GM06990 (cell line): ENCODE results near the gene VPS26C.

Source experiments
- DNase-seq: peaks from one replicate; pipeline ENCODE4 v3.0.0-alpha.2; 2011; ENCODE audit not compliant: insufficient read length; ENCODE audit errors: extremely low read depth
- H3K27me3 ChIP-seq: replicated peaks from 2 replicates; pipeline ENCODE4 v1.6.0; 2011; ENCODE audit warnings: low read length; ENCODE audit not compliant: control insufficient read depth, insufficient read depth
- H3K36me3 ChIP-seq: 2 replicates; pipeline ENCODE4 v1.5.1; 2011; ENCODE audit warnings: low read length; ENCODE audit not compliant: control insufficient read depth, insufficient read depth
- H3K4me3 ChIP-seq: replicated peaks from 2 replicates; pipeline ENCODE4 v1.5.1; 2011; ENCODE audit warnings: low read depth, mild to moderate bottlenecking, control low read depth, low read length
- TF ChIP-seq, protein P1 (sequence below): IDR thresholded peaks from 2 replicates; pipeline ENCODE4 v1.5.1; 2011; ENCODE audit warnings: low read length, control low read depth, mild to moderate bottlenecking, inconsistent platforms; ENCODE audit not compliant: insufficient read depth, poor library complexity, severe bottlenecking

Gene VPS26C

DNA sequence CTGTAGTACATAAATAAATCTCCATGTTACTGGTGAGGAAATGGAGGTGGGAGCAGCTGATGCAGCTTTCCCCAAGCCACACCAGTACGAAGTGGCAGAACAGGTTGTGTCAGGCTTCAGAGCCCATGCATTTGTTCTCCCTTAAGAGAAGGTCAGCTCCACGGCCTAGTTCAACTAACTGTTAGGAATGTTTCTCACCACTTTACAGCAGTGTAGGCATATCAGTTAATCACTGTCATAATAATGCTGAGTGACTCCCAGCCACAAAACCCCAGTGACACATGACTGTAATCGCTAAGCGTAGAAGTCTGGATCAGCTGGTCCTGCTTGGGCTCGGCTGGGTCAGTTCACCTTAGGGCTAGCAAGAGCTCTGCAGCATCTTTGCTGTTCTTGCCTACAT is 90.4 kb downstream of the VPS26C start:
- no peak for DNase-seq
- Histone ChIP-seq H3K4me3 (no peak overlapping the region), H3K27me3 (no peaks in the 10 kb centered on the region), H3K36me3 (peaks cover 9% of the 10 kb centered on the region)
- TF ChIP-seq, protein P1, sequence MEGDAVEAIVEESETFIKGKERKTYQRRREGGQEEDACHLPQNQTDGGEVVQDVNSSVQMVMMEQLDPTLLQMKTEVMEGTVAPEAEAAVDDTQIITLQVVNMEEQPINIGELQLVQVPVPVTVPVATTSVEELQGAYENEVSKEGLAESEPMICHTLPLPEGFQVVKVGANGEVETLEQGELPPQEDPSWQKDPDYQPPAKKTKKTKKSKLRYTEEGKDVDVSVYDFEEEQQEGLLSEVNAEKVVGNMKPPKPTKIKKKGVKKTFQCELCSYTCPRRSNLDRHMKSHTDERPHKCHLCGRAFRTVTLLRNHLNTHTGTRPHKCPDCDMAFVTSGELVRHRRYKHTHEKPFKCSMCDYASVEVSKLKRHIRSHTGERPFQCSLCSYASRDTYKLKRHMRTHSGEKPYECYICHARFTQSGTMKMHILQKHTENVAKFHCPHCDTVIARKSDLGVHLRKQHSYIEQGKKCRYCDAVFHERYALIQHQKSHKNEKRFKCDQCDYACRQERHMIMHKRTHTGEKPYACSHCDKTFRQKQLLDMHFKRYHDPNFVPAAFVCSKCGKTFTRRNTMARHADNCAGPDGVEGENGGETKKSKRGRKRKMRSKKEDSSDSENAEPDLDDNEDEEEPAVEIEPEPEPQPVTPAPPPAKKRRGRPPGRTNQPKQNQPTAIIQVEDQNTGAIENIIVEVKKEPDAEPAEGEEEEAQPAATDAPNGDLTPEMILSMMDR: no peak
